Esophagus squamous epithelium (tissue), 4 donors: ENCODE measurements around the gene MSL1.

Source experiments
- POLR2A ChIP-seq, 4 donors: fragments of 450-650 bp; IDR thresholded peaks; one replicate each; pipeline ENCODE4 v1.6.1; 2017; ENCODE audit warnings: antibody characterized with exemption in 4 of 4, mild to moderate bottlenecking in 4 of 4, moderate library complexity in 3 of 4
- TF ChIP-seq, protein P1 (sequence below), 6 experiments: fragments of 450-650 bp in 4 of 6; fragments of 200-600 bp in 2 of 6; sonication (generic) in 2 of 6; IDR thresholded peaks; one replicate each; pipeline ENCODE4 v1.5.1; 2016 to 2019; ENCODE audit warnings: antibody characterized with exemption in 6 of 6, mild to moderate bottlenecking in 4 of 6, moderate library complexity in 4 of 6

DNA sequence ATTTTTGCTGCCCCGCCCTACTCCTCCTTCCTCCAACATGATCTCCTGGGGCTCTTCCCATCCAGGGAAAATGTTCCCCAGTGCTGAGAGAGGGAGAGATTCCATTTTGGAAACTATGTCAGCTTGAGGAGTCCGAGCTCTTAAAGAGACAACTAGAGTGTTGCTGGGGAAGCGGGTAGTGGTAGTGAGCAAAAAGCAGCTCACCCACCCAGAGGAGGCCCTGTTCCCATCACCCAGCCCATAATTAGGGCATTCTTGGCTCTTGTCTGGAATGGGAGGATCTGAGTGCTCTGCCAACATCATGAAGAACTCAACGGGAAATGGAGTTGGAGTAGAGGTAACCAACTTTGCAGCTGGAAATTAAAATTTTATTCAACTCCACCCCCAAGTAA is 9.1 kb upstream of the MSL1 start:
- TF ChIP-seq, protein P1, sequence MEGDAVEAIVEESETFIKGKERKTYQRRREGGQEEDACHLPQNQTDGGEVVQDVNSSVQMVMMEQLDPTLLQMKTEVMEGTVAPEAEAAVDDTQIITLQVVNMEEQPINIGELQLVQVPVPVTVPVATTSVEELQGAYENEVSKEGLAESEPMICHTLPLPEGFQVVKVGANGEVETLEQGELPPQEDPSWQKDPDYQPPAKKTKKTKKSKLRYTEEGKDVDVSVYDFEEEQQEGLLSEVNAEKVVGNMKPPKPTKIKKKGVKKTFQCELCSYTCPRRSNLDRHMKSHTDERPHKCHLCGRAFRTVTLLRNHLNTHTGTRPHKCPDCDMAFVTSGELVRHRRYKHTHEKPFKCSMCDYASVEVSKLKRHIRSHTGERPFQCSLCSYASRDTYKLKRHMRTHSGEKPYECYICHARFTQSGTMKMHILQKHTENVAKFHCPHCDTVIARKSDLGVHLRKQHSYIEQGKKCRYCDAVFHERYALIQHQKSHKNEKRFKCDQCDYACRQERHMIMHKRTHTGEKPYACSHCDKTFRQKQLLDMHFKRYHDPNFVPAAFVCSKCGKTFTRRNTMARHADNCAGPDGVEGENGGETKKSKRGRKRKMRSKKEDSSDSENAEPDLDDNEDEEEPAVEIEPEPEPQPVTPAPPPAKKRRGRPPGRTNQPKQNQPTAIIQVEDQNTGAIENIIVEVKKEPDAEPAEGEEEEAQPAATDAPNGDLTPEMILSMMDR (IDR thresholded peaks at IDR 0.05) = no peak
- no peak for TF ChIP-seq POLR2A (IDR thresholded peaks at IDR 0.05)
